GM18868 (cell line): ENCODE data around the gene CDC14A.

ENCODE experiments used
- ATAC-seq: cut with Tn5 transposase; IDR thresholded peaks from one replicate; pipeline ENCODE4 v1.9.1; 2021; ENCODE audit warnings: mild to moderate bottlenecking, moderate library complexity; ENCODE audit not compliant: unreplicated experiment

CDC14A gene

DNA sequence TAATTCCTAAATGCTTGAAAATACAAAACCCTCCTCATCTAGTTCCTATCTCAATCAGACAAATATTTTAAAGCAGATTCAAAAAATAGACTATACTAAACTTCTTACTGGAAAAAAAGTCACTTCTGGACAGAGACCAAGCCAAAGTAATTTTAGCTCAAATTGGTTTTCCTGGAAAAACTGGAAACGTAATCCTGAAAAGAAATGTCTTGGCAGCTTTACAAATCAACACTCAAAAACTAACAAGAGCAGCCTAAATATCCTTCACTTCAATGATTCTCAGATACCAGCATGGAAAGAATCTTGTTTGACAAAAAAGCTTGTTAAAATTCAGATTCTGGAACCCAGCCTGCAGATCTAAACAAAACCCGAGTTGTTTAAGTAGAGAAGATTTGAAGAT is 176.6 kb downstream of the CDC14A start:
- ATAC-seq = no peak

DNA sequence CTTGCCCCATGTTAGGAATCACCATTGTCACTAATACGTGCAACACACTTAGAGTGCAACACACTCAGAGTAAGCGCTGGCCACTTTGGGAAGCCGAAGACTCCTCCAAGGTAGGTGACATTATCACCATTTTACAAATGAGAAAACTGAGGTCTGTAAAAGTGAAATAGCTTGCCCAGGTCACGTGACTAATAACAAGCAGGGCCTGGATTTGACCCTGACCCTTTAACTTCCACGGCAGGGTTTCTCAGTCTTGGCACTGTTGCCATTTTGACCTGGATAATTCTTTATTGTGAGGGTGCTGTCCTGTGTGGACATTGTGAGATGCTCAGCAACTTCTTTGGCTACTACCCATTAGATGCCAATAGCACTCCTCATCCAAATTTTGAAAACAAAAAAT is 177.8 kb downstream of the CDC14A start:
- no peak for ATAC-seq

DNA sequence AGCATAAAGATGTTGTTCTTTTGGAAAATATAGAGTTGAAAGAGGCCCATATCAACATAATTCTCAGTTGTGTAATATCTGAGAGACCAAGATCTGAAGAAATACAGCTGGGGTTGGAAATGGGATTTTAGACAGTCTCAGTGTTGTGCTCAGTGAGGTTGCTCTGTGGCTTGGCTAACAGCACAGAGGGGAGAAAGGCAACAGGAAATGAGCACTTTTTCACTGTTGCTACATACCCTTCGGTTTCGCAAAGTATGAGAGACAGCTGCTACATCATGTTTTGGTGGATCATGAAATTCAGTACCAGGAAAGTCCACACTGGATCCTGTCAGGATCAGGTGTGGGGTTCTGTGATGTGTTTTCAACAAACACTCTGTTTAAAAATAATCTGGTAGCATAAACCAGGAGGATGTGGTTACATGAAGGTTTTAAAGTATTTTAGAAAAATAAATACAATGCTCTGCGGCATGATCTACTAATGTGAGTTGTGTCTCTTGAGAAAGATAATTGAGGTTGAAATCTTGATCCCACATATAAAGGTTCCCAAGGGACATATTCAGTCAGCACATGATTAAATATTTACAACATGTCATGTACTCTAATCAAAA is 178.7 kb downstream of the CDC14A start:
- peak; percentile 89 for ATAC-seq

GRCh38 chr1:100532645-100533044 is 180.3 kb downstream of the CDC14A start:
- ATAC-seq = no peak

GRCh38 chr1:100535264-100535663 is 183.0 kb downstream of the CDC14A start:
- peak; percentile 12 for ATAC-seq

DNA sequence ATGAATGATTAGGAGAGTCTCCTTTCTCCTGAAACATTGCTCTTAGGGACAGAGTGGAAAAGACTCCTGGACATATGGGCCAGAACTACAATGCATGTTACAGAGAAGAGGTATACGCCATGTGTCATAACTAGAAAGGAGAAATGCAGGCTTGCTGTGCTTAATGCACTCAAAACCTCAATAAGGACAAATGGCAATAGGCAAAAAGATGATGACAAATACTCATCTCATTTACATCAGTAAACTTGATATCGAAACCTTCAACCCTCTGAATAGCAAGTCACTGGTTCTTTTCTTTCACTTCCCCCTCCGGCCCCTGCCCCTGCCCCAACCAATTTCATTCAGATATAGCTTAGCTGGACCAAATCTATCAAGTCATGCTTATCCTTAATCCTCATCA is 183.7 kb downstream of the CDC14A start:
- peak; percentile 87 for ATAC-seq

- no peak for ATAC-seq
Measured at GRCh38 chr1:100538913-100539835, 186.9 kb downstream of the CDC14A start.

DNA sequence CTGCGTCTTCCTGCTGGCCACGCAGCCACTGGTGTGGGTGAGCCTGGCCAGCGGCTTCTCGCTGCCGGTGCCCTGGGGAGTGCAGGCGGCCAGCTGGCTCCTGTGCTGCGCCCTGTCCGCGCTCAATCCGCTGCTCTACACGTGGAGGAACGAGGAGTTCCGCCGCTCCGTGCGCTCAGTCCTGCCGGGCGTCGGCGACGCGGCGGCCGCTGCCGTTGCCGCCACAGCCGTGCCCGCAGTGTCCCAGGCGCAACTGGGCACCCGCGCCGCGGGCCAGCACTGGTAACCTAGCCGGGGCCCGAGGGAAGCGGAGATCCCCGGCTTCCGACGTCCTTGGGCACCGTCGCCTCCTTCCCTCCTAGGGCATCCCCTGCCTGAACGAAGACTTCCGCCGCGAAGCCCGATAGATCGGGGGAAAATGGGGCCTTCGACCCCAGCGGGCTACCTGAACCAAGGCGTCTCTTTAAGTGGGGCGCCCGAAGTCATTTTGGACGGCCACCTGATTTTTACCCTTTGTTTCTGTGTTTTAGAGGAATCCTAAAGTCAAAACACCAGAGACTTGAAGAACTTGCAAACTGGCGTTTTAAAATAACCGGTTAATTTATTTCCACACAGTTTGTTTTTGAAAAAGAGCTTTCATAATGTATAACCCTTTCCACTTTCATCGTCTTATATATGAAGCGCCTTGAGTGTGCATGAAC is 187.7 kb downstream of the CDC14A start:
- ATAC-seq = no peak

DNA sequence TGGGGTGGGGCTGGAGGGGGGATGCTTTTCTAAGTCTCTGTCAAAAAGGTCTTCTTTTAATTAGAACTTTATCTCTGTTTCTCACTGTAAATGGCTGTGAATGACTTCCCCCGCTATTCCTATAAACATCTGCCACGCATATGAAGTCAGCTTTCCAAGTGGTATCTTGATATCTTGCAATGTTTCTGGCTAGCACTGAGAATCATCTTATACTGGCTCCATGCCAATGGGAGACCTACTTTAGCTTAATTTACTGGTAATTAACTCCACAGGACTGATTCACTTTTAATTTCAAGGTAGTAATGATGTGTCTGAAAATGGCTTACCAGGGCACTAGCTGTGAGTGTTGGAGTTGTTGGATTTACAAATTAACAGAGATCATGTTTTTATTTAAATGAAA is 190.0 kb downstream of the CDC14A start:
- no peak for ATAC-seq

GRCh38 chr1:100543640-100544039 is 191.3 kb downstream of the CDC14A start:
- ATAC-seq = peak; percentile 80

DNA sequence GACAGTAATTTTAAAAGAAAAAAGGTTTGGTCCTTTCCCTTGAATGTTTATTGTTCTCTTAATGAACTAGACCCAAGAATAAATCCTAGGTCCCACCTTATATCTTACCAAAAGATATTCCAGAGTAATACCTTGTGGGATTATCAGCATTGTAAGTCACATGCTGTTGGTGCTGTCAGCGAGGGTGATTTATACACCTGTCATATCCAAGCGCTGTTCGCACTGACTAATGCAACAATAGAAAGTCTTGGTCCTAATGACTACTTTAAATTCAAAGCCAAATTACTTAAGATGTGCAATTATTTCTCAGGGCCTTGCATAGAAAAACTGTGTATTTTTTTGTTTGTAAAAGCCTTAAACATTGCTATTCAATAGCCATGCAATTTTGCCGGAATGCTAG is 192.5 kb downstream of the CDC14A start:
- ATAC-seq = no peak

DNA sequence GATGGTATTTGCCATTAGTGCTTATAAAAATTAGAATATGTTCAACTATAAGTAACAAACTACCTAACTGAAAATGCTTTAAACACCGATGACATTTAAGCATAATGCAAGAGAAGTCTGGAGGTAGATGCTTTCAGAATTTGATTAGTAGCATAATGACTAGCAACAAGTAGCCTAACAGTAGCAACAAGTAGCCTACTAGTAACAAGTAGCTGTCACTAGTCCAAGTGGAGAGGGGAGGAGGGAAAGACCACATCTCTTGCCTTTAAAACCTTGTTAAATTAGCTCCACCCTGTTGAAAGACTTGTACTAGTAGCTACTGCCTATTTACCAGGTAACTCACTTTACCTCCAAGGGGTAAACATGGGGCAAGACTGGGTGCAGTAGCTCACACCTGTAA is 193.5 kb downstream of the CDC14A start:
- ATAC-seq = no peak

DNA sequence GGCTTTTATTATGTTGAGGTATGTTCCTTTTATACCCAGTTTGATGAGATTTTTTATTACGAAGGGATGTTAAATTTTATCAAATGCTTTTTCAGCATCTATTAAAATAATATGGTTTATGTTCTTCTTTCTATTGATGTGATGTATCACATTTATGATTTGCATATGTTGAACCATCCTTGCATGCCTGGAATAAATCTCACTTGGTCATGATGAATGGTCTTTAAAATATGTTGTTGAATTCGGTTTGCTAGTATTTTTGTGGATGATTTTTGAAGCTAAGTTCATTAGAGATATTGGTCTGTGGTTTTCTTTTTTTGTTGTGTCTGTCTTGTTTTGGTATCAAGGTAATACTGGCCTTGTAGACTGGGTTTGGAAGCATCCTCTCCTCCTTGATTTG is 199.7 kb downstream of the CDC14A start:
- no peak for ATAC-seq

GRCh38 chr1:100552922-100553321 is 200.6 kb downstream of the CDC14A start:
- ATAC-seq = no peak

DNA sequence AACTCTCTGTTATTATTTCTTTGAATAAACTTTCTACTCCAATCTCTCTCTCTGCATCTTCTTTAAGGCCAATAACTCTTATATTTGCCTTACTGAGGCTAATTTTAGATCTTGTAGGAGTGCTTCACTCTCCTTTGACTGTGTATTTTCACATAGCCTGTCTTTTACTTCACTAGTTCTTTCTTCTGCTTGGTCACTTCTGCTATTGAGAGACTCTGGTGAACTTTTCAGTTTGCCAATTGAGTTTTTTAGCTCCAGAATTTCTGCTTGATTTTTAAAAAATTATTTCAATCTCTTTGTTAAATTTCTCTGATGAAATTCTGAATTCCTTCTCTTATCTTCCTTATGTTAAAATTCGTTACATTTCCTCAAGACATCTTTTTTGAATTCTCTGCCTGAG is 203.9 kb downstream of the CDC14A start:
- ATAC-seq = no peak

DNA sequence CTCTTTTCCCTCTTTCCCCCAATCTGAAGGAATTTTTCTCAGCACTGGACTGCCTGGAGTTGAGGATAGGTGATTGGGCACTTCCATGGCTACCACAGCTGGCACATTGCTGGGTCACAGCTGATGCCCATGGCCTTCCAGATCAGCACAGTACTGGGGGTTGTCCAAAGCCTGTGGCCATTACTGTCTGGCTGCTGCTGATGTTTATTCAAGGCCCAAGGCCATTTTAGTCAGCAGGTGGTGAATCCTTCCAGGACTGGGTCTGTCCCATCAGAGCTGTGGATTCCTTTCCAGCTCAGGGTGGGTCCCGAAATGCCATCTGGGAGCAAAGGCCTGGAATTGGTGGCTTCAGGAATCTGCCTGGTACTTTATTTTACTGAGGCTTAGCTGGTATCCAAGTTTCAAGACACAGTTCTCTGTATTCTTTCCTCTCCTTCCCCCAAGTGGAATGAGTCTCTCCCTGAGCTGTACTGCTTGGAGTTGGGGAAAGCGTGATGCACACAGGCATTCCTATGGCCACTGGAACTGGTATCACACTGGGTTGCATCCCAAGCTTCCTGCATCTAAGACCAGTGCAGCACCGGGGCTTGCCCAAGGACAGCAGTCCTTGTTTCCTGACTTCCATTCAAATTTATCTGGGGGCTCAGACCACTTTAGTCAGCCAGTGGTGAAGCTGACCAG is 204.8 kb downstream of the CDC14A start:
- no peak for ATAC-seq

GRCh38 chr1:100557606-100557953 is 205.3 kb downstream of the CDC14A start:
- ATAC-seq = no peak

GRCh38 chr1:100565533-100565932 is 213.2 kb downstream of the CDC14A start:
- peak; percentile 71 for ATAC-seq

- ATAC-seq = no peak
Measured at GRCh38 chr1:100565937-100566699, 213.8 kb downstream of the CDC14A start.

DNA sequence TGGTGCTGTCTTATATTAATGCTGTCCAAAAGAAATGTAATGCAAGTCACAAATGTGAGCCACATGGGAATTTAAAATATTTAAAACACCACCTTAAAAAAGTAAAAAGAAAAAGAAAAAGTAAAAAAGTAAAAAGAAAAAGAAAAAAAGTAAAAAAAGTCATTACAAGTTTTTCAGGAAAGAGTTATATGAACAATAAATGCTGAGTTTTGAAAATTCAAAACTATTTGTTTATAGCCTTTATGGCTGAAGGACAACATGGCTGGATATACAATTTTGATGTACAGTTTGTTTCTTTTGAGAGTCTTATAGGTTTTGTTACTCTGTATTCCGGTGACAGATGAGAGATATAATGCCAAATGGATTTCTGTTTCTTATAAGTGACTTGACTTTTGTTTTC is 214.8 kb downstream of the CDC14A start:
- ATAC-seq = no peak
